ENCODE measurements around the gene ACER3. TPM values are rescaled to one million over a fixed set of nuclear protein-coding genes. Genes with fewer than 3 reads are reported as not detected.
A peak's percentile ranks its signal among the peaks of the same experiment; 100 is the strongest.

Gene ACER3
- total and polyA plus RNA-seq, 4 donors = 1.9 to 5.9 (median 4.2) TPM

DNA sequence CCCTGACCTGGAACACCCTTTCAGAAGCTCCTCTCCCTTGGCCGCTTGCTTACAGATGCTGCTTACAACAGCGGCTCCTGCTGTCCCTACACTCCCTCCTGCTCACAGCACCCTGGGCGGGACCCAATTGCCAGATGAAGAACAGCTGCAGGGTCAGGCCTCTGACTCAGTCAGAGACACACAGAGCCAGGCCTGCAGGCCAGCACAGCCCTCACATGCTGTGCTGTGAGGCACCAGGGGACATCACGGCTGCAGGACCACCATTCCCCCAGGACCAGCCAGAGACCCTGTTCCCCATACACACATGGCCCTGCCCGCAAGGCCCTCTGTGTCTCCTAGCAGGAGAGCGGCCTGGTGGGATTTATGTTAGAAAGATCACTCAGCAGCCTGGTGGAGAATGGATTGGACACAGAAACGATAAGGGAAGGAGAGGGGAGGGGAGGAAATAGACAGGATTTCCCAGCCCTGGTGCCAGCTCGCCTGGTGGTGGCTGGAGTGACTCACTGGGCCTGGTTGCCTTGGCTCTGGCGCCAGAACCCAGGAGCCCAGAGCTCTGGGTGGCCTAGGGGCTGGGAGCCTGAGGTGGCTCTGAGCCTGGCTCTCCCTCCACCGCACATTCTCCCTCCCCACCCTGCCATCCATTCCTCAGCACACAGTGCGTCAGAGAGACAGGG lies 212.7 kb downstream of the ACER3 start:
- Histone ChIP-seq H3K9me3 (ENCODE audit: control insufficient read depth in 4 of 4, low read length in 3 of 4) (no peaks in the 10 kb centered on the region), H3K4me1 (ENCODE audit: control insufficient read depth in 4 of 4, insufficient read depth in 4 of 4, low read length in 3 of 4) (peaks cover 7 to 56% (median 35%) of the 10 kb centered on the region in 4 donors), H3K27me3 (ENCODE audit: control insufficient read depth in 4 of 4, insufficient read depth in 4 of 4, low read length in 3 of 4) (no peaks in the 10 kb centered on the region), H3K27ac (ENCODE audit: low read depth in 1 of 2, low read length in 2 of 2) (peak overlapping the region; percentile 65), H3K36me3 (ENCODE audit: control insufficient read depth in 4 of 4, insufficient read depth in 3 of 4, low read depth in 1 of 4, low read length in 3 of 4) (no peaks in the 10 kb centered on the region), H3K9ac (ENCODE audit: low read depth in 1 of 2, low read length in 2 of 2) (no peak overlapping the region), H3K4me3 (ENCODE audit: low read depth in 1 of 3, low read length in 3 of 3) (no peak overlapping the region)
- TF ChIP-seq JUND (IDR thresholded peaks at IDR 0.05) = peak in 1 of 2 donors; percentile 28
- peak in 1 of 2 donors; percentile 19 for TF ChIP-seq RXRA (IDR thresholded peaks at IDR 0.05)
- peak in 1 of 2 donors; percentile 29 for TF ChIP-seq RAD21 (IDR thresholded peaks at IDR 0.05)
- TF ChIP-seq HNF4A (conservative IDR thresholded peaks at IDR 0.05) = no peak
- no peak for TF ChIP-seq HNF4G (IDR thresholded peaks at IDR 0.05)
- TF ChIP-seq, protein P1, sequence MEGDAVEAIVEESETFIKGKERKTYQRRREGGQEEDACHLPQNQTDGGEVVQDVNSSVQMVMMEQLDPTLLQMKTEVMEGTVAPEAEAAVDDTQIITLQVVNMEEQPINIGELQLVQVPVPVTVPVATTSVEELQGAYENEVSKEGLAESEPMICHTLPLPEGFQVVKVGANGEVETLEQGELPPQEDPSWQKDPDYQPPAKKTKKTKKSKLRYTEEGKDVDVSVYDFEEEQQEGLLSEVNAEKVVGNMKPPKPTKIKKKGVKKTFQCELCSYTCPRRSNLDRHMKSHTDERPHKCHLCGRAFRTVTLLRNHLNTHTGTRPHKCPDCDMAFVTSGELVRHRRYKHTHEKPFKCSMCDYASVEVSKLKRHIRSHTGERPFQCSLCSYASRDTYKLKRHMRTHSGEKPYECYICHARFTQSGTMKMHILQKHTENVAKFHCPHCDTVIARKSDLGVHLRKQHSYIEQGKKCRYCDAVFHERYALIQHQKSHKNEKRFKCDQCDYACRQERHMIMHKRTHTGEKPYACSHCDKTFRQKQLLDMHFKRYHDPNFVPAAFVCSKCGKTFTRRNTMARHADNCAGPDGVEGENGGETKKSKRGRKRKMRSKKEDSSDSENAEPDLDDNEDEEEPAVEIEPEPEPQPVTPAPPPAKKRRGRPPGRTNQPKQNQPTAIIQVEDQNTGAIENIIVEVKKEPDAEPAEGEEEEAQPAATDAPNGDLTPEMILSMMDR (IDR thresholded peaks at IDR 0.05; ENCODE audit: low read depth, low read length, missing input control) = peak; percentile 22
- peak; percentile 78 for TF ChIP-seq NR2F2 (IDR thresholded peaks at IDR 0.05)
- DNase-seq (ENCODE audit: low spot score) = no peak
- 67% methylated on average over 11 of the region's 11 CpGs for WGBS

DNA sequence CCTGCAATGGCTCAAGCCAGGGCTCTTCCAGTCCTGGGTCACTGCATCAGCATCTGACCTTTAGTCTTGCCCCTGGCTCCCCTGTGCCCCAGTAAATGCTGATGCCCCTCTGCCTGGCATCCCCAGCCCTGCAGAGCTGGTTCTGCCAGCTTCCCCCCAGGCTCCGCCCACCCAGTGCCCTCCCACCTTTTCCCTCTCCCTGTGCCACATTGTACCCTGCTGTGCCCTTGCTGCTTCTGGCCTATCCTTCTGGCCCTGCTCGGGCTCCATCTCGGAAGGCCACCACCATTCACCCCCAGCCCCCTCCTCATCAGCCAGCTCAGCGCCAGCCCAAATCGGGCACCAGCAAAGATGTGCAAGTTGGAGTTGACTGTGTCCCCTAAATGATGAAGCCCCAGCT lies 213.5 kb downstream of the ACER3 start:
- DNase-seq (ENCODE audit: low spot score) = no peak
- H3K4me3 ChIP-seq (ENCODE audit: low read depth in 1 of 3, low read length in 3 of 3) = no peak overlapping the region
- no peak for TF ChIP-seq RAD21 (IDR thresholded peaks at IDR 0.05)
- TF ChIP-seq, protein P2, sequence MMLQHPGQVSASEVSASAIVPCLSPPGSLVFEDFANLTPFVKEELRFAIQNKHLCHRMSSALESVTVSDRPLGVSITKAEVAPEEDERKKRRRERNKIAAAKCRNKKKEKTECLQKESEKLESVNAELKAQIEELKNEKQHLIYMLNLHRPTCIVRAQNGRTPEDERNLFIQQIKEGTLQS (IDR thresholded peaks at IDR 0.05) = no peak
- TF ChIP-seq, protein P3, sequence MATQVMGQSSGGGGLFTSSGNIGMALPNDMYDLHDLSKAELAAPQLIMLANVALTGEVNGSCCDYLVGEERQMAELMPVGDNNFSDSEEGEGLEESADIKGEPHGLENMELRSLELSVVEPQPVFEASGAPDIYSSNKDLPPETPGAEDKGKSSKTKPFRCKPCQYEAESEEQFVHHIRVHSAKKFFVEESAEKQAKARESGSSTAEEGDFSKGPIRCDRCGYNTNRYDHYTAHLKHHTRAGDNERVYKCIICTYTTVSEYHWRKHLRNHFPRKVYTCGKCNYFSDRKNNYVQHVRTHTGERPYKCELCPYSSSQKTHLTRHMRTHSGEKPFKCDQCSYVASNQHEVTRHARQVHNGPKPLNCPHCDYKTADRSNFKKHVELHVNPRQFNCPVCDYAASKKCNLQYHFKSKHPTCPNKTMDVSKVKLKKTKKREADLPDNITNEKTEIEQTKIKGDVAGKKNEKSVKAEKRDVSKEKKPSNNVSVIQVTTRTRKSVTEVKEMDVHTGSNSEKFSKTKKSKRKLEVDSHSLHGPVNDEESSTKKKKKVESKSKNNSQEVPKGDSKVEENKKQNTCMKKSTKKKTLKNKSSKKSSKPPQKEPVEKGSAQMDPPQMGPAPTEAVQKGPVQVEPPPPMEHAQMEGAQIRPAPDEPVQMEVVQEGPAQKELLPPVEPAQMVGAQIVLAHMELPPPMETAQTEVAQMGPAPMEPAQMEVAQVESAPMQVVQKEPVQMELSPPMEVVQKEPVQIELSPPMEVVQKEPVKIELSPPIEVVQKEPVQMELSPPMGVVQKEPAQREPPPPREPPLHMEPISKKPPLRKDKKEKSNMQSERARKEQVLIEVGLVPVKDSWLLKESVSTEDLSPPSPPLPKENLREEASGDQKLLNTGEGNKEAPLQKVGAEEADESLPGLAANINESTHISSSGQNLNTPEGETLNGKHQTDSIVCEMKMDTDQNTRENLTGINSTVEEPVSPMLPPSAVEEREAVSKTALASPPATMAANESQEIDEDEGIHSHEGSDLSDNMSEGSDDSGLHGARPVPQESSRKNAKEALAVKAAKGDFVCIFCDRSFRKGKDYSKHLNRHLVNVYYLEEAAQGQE (IDR thresholded peaks at IDR 0.05) = no peak
- no peak for TF ChIP-seq YY1 (IDR thresholded peaks at IDR 0.05)
- TF ChIP-seq, protein P1 (IDR thresholded peaks at IDR 0.05; ENCODE audit: low read depth, low read length, missing input control) = no peak
- no peak for TF ChIP-seq FOXA1 (IDR thresholded peaks at IDR 0.05)
- no peak for TF ChIP-seq SP1 (IDR thresholded peaks at IDR 0.05)
- no peak for TF ChIP-seq EGR1 (IDR thresholded peaks at IDR 0.05; ENCODE audit: low read depth in 2 of 2)
- TF ChIP-seq NR2F2 (IDR thresholded peaks at IDR 0.05) = no peak
- no peak for TF ChIP-seq RXRA (IDR thresholded peaks at IDR 0.05)
- no peak for TF ChIP-seq HNF4A (conservative IDR thresholded peaks at IDR 0.05)
- TF ChIP-seq HNF4G (IDR thresholded peaks at IDR 0.05) = no peak
- TF ChIP-seq JUND (IDR thresholded peaks at IDR 0.05) = no peak
- TF ChIP-seq, protein P4, sequence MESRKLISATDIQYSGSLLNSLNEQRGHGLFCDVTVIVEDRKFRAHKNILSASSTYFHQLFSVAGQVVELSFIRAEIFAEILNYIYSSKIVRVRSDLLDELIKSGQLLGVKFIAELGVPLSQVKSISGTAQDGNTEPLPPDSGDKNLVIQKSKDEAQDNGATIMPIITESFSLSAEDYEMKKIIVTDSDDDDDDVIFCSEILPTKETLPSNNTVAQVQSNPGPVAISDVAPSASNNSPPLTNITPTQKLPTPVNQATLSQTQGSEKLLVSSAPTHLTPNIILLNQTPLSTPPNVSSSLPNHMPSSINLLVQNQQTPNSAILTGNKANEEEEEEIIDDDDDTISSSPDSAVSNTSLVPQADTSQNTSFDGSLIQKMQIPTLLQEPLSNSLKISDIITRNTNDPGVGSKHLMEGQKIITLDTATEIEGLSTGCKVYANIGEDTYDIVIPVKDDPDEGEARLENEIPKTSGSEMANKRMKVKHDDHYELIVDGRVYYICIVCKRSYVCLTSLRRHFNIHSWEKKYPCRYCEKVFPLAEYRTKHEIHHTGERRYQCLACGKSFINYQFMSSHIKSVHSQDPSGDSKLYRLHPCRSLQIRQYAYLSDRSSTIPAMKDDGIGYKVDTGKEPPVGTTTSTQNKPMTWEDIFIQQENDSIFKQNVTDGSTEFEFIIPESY (IDR thresholded peaks at IDR 0.05) = no peak
- no peak for TF ChIP-seq FOXA2 (IDR thresholded peaks at IDR 0.05)
- TF ChIP-seq, protein P5, sequence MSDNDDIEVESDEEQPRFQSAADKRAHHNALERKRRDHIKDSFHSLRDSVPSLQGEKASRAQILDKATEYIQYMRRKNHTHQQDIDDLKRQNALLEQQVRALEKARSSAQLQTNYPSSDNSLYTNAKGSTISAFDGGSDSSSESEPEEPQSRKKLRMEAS (IDR thresholded peaks at IDR 0.05) = no peak
- TF ChIP-seq GABPA (IDR thresholded peaks at IDR 0.05 in 1 of 2, conservative IDR thresholded peaks at IDR 0.05 in 1 of 2) = no peak
- H3K9me3 ChIP-seq (ENCODE audit: control insufficient read depth in 4 of 4, low read length in 3 of 4) = no peaks in the 10 kb centered on the region
- no peaks in the 10 kb centered on the region for H3K27me3 ChIP-seq (ENCODE audit: control insufficient read depth in 4 of 4, insufficient read depth in 4 of 4, low read length in 3 of 4)
- H3K9ac ChIP-seq (ENCODE audit: low read depth in 1 of 2, low read length in 2 of 2) = no peak overlapping the region
- 83% methylated on average over 5 of the region's 5 CpGs for WGBS
- H3K27ac ChIP-seq (ENCODE audit: low read depth in 1 of 2, low read length in 2 of 2) = peak overlapping the region; percentile 65
- no peaks in the 10 kb centered on the region for H3K36me3 ChIP-seq (ENCODE audit: control insufficient read depth in 4 of 4, insufficient read depth in 3 of 4, low read depth in 1 of 4, low read length in 3 of 4)
- H3K4me1 ChIP-seq (ENCODE audit: control insufficient read depth in 4 of 4, insufficient read depth in 4 of 4, low read length in 3 of 4) = peaks cover 4 to 49% (median 28%) of the 10 kb centered on the region in 4 donors

All from liver (tissue), 9 donors.